Nephron progenitor cell (in vitro differentiated cells): ENCODE measurements around the gene COPS8.

Source experiments
- DNase-seq: peaks from one replicate; pipeline ENCODE4 v3.0.0; 2021
- H3K27ac Mint-ChIP-seq: 2 replicates; pipeline ENCODE4 v1.8.0; 2021; ENCODE audit warnings: mild to moderate bottlenecking, moderate library complexity, mixed read lengths
- H3K27me3 Mint-ChIP-seq: 2 replicates; pipeline ENCODE4 v1.8.0; 2021; ENCODE audit warnings: mild to moderate bottlenecking, low read depth, mixed read lengths; ENCODE audit not compliant: poor library complexity
- H3K36me3 Mint-ChIP-seq: 2 replicates; pipeline ENCODE4 v1.8.0; 2021; ENCODE audit warnings: low read depth, mixed read lengths
- H3K4me1 Mint-ChIP-seq: 2 replicates; pipeline ENCODE4 v1.8.0; 2021; ENCODE audit warnings: mixed read lengths
- H3K4me3 Mint-ChIP-seq: 2 replicates; pipeline ENCODE4 v1.8.0; 2021; ENCODE audit warnings: mild to moderate bottlenecking, moderate library complexity, mixed read lengths
- H3K9me3 Mint-ChIP-seq: 2 replicates; pipeline ENCODE4 v1.8.0; 2021; ENCODE audit warnings: mild to moderate bottlenecking, moderate library complexity, mixed read lengths
- CTCF ChIP-seq: fragments of 200-600 bp; sonication (generic); IDR thresholded peaks from 2 replicates; pipeline ENCODE4 v1.5.0; 2021; ENCODE audit warnings: antibody characterized with exemption

Gene COPS8

DNA sequence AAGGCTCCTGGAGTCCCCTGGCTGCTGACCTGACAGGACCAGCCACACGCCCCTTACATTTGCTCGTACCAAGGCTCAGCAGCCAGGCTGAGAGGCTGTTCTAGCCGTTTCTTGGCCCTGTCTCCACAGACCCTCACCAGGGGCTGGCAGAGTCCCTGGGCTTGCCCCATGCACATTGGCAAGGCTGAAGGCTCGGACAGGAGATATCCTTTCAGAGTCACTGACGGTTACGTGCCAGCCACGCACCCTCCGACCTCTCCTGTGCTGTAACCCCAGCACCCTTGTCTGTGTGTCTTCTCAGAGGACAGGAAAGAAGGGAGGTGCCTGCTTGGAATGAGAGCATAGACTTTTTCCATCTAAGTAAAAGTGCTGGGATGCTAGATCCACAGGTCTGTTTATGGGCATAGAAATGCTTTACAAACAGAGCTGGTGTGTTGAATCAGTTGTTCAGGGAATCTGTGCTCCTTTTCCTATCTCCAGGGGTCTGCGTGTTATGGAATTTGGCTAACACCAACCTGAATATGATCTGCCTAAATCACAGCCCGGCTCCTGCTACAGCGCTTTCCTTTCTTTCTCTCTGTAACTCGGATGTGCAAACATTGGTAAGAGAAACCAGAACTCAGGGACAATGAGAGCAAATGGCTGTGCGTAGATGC is 41.0 kb downstream of the COPS8 start:
- no peak overlapping the region for H3K27ac Mint-ChIP-seq
- peaks cover 21% of the 10 kb centered on the region for H3K4me1 Mint-ChIP-seq
- DNase-seq = no peak
- H3K4me3 Mint-ChIP-seq = no peak overlapping the region
- H3K9me3 Mint-ChIP-seq = peaks cover 12% of the 10 kb centered on the region
- H3K27me3 Mint-ChIP-seq = no peaks in the 10 kb centered on the region
- H3K36me3 Mint-ChIP-seq = no peaks in the 10 kb centered on the region
- no peak for TF ChIP-seq CTCF

GRCh38 chr2:237128026-237128703 is 42.5 kb downstream of the COPS8 start:
- Mint-ChIP-seq H3K27ac (no peak overlapping the region), H3K9me3 (peaks cover 6% of the 10 kb centered on the region), H3K36me3 (no peaks in the 10 kb centered on the region), H3K27me3 (no peaks in the 10 kb centered on the region), H3K4me1 (peaks cover 21% of the 10 kb centered on the region), H3K4me3 (no peak overlapping the region)
- DNase-seq = peak; percentile 53
- TF ChIP-seq CTCF = no peak

DNA sequence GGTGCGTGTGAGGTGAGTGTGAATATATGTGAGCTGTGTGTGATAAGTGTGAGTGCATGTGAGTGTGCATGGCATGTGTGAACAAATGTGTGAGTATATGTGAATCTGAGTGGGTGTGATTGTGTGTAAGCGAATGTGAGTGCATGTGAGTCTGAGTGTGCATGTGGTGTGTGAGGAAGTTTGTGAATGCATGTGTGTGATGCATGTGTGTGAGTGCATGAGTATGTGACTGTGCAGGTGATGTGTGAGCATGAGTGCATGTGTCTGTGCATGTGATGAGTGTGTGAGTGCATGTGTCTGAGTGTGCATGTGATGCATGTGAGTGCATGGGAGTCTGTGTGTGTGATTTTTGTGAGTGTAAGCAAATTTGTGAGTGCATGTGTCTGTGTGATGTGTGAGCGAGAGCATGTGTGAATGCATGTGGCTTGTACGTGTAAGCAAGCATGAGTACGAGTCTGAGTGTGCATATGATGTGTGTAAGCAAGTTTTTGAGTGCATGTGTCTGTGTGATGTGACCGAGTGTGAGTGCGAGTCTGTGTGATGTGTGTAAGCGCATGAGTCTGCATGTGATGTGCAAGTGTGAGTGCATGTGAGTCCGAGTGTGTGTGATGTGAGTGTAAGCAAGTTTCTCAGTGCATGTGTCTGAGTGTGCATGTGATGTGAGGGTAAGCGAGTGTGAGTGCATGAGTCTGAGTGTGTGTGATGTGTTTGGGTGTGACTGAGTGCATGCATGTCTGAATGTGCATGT is 43.3 kb downstream of the COPS8 start:
- H3K27me3 Mint-ChIP-seq = peaks cover 3% of the 10 kb centered on the region
- no peak for DNase-seq
- no peak overlapping the region for H3K27ac Mint-ChIP-seq
- H3K36me3 Mint-ChIP-seq = no peaks in the 10 kb centered on the region
- TF ChIP-seq CTCF = no peak
- peaks cover 5% of the 10 kb centered on the region for H3K9me3 Mint-ChIP-seq
- H3K4me1 Mint-ChIP-seq = peaks cover 21% of the 10 kb centered on the region
- H3K4me3 Mint-ChIP-seq = no peak overlapping the region

- H3K4me3 Mint-ChIP-seq = no peak overlapping the region
- TF ChIP-seq CTCF = no peak
- DNase-seq = no peak
- peaks cover 3% of the 10 kb centered on the region for H3K27me3 Mint-ChIP-seq
- no peaks in the 10 kb centered on the region for H3K36me3 Mint-ChIP-seq
- no peaks in the 10 kb centered on the region for H3K9me3 Mint-ChIP-seq
- no peak overlapping the region for H3K27ac Mint-ChIP-seq
- peaks cover 21% of the 10 kb centered on the region for H3K4me1 Mint-ChIP-seq
Measured at GRCh38 chr2:237129625-237130263, 44.1 kb downstream of the COPS8 start.

DNA sequence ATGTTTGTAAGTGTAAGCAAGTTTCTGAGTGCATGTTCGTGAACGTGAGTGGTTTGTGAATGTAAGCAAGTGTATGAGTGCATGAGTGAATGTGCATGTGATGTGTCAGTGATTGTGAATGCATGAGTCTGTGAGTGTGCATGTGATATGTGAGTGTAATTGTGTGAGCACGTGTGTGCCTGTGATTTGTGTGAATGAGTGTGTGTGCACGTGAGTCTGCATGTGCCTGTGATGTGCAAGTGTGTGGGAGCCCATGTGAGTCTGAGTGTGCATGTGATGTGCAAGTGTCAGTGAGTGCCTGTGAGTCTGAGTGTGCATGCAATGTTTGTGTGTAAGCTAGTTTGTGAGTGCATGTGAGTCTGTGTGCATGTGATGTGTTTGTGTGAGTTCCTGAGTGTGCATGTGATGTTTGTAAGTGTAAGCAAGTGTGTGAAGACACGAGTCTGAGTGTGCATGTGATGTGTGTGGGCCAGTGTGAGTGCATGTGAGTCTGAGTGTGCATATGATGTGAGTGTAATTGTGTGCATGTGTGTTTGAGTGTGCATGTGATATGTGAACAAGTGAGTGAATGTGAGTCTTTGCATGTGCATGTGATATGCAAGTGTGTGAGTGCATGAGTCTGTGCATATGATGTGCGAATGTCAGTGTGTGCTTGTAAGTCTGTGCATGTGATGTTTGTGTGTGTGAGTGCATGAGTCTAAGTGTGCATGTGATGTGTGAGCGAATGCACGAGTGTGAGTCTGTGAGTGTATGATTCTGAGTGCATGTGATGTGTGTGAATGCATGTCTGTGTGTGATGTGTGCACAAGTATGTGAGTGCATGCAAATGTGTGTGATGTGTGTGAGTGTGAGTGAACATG is 45.1 kb downstream of the COPS8 start:
- H3K36me3 Mint-ChIP-seq = no peaks in the 10 kb centered on the region
- H3K27me3 Mint-ChIP-seq = peaks cover 3% of the 10 kb centered on the region
- no peak for TF ChIP-seq CTCF
- H3K4me1 Mint-ChIP-seq = peaks cover 16% of the 10 kb centered on the region
- no peak for DNase-seq
- no peak overlapping the region for H3K4me3 Mint-ChIP-seq
- H3K9me3 Mint-ChIP-seq = no peaks in the 10 kb centered on the region
- no peak overlapping the region for H3K27ac Mint-ChIP-seq
